HEK293 (cell line): ENCODE measurements around the gene ZC3H4.

Experiments used
- IKZF3 ChIP-seq: fragments of 450-650 bp; IDR thresholded peaks from 2 replicates; pipeline ENCODE4 v1.5.0; 2018; ENCODE audit warnings: missing biosample characterization, mild to moderate bottlenecking, missing genetic modification characterization, moderate library complexity
- MZF1 ChIP-seq: fragments of 450-650 bp; formaldehyde crosslinking; IDR thresholded peaks from 2 replicates; pipeline ENCODE4 v1.5.1; 2017; ENCODE audit warnings: missing biosample characterization, missing genetic modification characterization, borderline replicate concordance
- OVOL3 ChIP-seq: fragments of 450-650 bp; formaldehyde crosslinking; IDR thresholded peaks from 2 replicates; pipeline ENCODE4 v1.5.1; 2016; ENCODE audit warnings: missing biosample characterization, missing genetic modification characterization
- ZFP3 ChIP-seq: fragments of 450-650 bp; formaldehyde crosslinking; IDR thresholded peaks from 2 replicates; pipeline ENCODE4 v1.5.1; 2016; ENCODE audit warnings: low read depth, missing biosample characterization, missing genetic modification characterization
- ZFP37 ChIP-seq: fragments of 450-650 bp; formaldehyde crosslinking; IDR thresholded peaks from 2 replicates; pipeline ENCODE4 v1.5.1; 2016; ENCODE audit warnings: missing biosample characterization, missing genetic modification characterization
- ZNF132 ChIP-seq: fragments of 450-650 bp; formaldehyde crosslinking; IDR thresholded peaks from 2 replicates; pipeline ENCODE4 v1.5.1; 2017; ENCODE audit warnings: missing biosample characterization, missing genetic modification characterization, borderline replicate concordance
- ZNF133 ChIP-seq: fragments of 450-650 bp; formaldehyde crosslinking; IDR thresholded peaks from 2 replicates; pipeline ENCODE4 v1.5.1; 2016; ENCODE audit warnings: missing biosample characterization, missing genetic modification characterization
- ZNF157 ChIP-seq: fragments of 450-650 bp; formaldehyde crosslinking; IDR thresholded peaks from 2 replicates; pipeline ENCODE4 v1.5.1; 2016; ENCODE audit warnings: missing biosample characterization, missing genetic modification characterization
- ZNF175 ChIP-seq: fragments of 450-650 bp; formaldehyde crosslinking; IDR thresholded peaks from 2 replicates; pipeline ENCODE4 v1.5.1; 2016; ENCODE audit warnings: missing biosample characterization, missing genetic modification characterization
- ZNF266 ChIP-seq: fragments of 450-650 bp; formaldehyde crosslinking; IDR thresholded peaks from 2 replicates; pipeline ENCODE4 v1.5.1; 2016; ENCODE audit warnings: missing biosample characterization, missing genetic modification characterization, low read depth
- ZNF354C ChIP-seq: fragments of 450-650 bp; formaldehyde crosslinking; IDR thresholded peaks from 2 replicates; pipeline ENCODE4 v1.5.1; 2016; ENCODE audit warnings: missing biosample characterization, missing genetic modification characterization, low read depth, borderline replicate concordance
- ZNF514 ChIP-seq: fragments of 450-650 bp; formaldehyde crosslinking; IDR thresholded peaks from 2 replicates; pipeline ENCODE4 v1.5.1; 2016; ENCODE audit warnings: missing biosample characterization, missing genetic modification characterization
- ZNF521 ChIP-seq: fragments of 450-650 bp; formaldehyde crosslinking; IDR thresholded peaks from 2 replicates; pipeline ENCODE4 v1.5.1; 2017; ENCODE audit warnings: missing biosample characterization, mild to moderate bottlenecking, missing genetic modification characterization
- ZNF585B ChIP-seq: fragments of 450-650 bp; formaldehyde crosslinking; IDR thresholded peaks from 2 replicates; pipeline ENCODE4 v1.5.1; 2016; ENCODE audit warnings: missing biosample characterization, missing genetic modification characterization
- ZNF658 ChIP-seq: fragments of 450-650 bp; formaldehyde crosslinking; IDR thresholded peaks from 2 replicates; pipeline ENCODE4; 2016; ENCODE audit warnings: missing biosample characterization, missing genetic modification characterization
- ZNF701 ChIP-seq: fragments of 450-650 bp; formaldehyde crosslinking; IDR thresholded peaks from 2 replicates; pipeline ENCODE4 v1.5.1; 2016; ENCODE audit warnings: missing biosample characterization, missing genetic modification characterization
- ZNF776 ChIP-seq: fragments of 450-650 bp; formaldehyde crosslinking; IDR thresholded peaks from 2 replicates; pipeline ENCODE4 v1.5.0; 2017; ENCODE audit warnings: missing biosample characterization, missing genetic modification characterization, borderline replicate concordance
- TF ChIP-seq, protein P1 (sequence below): fragments of 450-650 bp; formaldehyde crosslinking; conservative IDR thresholded peaks from 2 replicates; pipeline ENCODE4 v1.5.1; 2016; ENCODE audit warnings: low read depth, missing biosample characterization, missing genetic modification characterization
- TF ChIP-seq, protein P2 (sequence below): fragments of 450-650 bp; formaldehyde crosslinking; IDR thresholded peaks from 2 replicates; pipeline ENCODE4 v1.5.1; 2016; ENCODE audit warnings: missing biosample characterization, missing genetic modification characterization
- TF ChIP-seq, protein P3 (sequence below): fragments of 450-650 bp; formaldehyde crosslinking; IDR thresholded peaks from 2 replicates; pipeline ENCODE4 v1.5.1; 2016; ENCODE audit warnings: missing biosample characterization, missing genetic modification characterization
- TF ChIP-seq, protein P4 (sequence below): fragments of 450-650 bp; formaldehyde crosslinking; conservative IDR thresholded peaks from 2 replicates; pipeline ENCODE4 v1.5.1; 2016; ENCODE audit warnings: low read depth, missing biosample characterization, missing genetic modification characterization
- TF ChIP-seq, protein P5 (sequence below): fragments of 450-650 bp; formaldehyde crosslinking; IDR thresholded peaks from 2 replicates; pipeline ENCODE4 v1.5.1; 2016; ENCODE audit warnings: missing biosample characterization, missing genetic modification characterization
- TF ChIP-seq, protein P6 (sequence below): fragments of 450-650 bp; formaldehyde crosslinking; IDR thresholded peaks from 2 replicates; pipeline ENCODE4 v1.5.1; 2016; ENCODE audit warnings: missing biosample characterization, missing genetic modification characterization

ZC3H4 gene

DNA sequence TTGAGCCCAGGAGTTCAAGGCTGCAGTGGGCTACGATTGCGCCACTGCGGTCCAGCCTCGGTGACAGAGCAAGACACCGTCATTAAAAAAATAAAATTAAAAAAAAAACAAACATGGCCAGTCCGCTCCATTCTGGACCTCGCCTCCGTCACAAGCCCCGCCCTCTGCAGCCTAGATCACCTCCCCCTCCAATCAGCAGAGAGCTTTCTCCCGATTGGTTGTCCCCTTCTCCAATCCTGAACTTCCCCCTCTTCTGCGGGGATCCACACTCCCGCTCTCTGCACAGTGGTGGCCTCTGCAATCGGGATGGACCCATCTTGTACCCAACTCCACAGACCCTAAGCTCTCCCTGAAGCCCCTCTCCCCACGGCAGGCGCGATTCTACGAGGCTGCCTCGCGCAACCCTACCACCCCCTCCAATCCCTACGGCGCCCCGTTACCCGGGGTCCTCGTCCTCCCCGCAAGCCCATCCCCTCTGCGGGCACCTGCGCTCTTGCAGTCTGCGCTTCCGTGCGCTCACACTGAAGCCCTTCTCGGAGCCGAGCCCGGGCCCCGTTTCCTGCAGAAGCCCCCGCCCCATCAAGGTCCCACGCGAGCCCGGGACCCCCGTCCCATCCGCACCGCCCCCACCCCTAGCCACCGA, 65.7 kb downstream of the ZC3H4 start (continued):
- TF ChIP-seq, protein P1, sequence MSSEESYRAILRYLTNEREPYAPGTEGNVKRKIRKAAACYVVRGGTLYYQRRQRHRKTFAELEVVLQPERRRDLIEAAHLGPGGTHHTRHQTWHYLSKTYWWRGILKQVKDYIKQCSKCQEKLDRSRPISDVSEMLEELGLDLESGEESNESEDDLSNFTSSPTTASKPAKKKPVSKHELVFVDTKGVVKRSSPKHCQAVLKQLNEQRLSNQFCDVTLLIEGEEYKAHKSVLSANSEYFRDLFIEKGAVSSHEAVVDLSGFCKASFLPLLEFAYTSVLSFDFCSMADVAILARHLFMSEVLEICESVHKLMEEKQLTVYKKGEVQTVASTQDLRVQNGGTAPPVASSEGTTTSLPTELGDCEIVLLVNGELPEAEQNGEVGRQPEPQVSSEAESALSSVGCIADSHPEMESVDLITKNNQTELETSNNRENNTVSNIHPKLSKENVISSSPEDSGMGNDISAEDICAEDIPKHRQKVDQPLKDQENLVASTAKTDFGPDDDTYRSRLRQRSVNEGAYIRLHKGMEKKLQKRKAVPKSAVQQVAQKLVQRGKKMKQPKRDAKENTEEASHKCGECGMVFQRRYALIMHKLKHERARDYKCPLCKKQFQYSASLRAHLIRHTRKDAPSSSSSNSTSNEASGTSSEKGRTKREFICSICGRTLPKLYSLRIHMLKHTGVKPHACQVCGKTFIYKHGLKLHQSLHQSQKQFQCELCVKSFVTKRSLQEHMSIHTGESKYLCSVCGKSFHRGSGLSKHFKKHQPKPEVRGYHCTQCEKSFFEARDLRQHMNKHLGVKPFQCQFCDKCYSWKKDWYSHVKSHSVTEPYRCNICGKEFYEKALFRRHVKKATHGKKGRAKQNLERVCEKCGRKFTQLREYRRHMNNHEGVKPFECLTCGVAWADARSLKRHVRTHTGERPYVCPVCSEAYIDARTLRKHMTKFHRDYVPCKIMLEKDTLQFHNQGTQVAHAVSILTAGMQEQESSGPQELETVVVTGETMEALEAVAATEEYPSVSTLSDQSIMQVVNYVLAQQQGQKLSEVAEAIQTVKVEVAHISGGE (tag by site-specific recombination) = peak; percentile 30
- TF ChIP-seq ZNF521 (no peak), ZFP3 (tag by site-specific recombination) (no peak), ZNF776 (tag by site-specific recombination) (no peak), ZNF514 (tag by site-specific recombination) (no peak), ZNF585B (tag by site-specific recombination) (no peak), ZNF133 (tag by site-specific recombination) (no peak), ZNF132 (tag by site-specific recombination) (no peak), MZF1 (peak; percentile 59; the same call in 1 of the 2 replicates), ZNF266 (tag by site-specific recombination) (no peak), ZNF157 (tag by site-specific recombination) (0 out of 2 replicates have a peak, but pooled peaks have one; percentile 27), ZNF354C (tag by site-specific recombination) (no peak), ZNF175 (tag by site-specific recombination) (no peak), ZNF658 (tag by site-specific recombination) (no peak), ZFP37 (tag by site-specific recombination) (peak; percentile 57; the same call in 1 of the 2 replicates), ZNF701 (tag by site-specific recombination) (no peak), IKZF3 (no peak), OVOL3 (tag by site-specific recombination) (no peak)
- TF ChIP-seq, protein P2, sequence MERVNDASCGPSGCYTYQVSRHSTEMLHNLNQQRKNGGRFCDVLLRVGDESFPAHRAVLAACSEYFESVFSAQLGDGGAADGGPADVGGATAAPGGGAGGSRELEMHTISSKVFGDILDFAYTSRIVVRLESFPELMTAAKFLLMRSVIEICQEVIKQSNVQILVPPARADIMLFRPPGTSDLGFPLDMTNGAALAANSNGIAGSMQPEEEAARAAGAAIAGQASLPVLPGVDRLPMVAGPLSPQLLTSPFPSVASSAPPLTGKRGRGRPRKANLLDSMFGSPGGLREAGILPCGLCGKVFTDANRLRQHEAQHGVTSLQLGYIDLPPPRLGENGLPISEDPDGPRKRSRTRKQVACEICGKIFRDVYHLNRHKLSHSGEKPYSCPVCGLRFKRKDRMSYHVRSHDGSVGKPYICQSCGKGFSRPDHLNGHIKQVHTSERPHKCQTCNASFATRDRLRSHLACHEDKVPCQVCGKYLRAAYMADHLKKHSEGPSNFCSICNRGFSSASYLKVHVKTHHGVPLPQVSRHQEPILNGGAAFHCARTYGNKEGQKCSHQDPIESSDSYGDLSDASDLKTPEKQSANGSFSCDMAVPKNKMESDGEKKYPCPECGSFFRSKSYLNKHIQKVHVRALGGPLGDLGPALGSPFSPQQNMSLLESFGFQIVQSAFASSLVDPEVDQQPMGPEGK (tag by site-specific recombination) = peak; percentile 78
- TF ChIP-seq, protein P3, sequence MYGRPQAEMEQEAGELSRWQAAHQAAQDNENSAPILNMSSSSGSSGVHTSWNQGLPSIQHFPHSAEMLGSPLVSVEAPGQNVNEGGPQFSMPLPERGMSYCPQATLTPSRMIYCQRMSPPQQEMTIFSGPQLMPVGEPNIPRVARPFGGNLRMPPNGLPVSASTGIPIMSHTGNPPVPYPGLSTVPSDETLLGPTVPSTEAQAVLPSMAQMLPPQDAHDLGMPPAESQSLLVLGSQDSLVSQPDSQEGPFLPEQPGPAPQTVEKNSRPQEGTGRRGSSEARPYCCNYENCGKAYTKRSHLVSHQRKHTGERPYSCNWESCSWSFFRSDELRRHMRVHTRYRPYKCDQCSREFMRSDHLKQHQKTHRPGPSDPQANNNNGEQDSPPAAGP (tag by site-specific recombination) = no peak
- TF ChIP-seq, protein P4, sequence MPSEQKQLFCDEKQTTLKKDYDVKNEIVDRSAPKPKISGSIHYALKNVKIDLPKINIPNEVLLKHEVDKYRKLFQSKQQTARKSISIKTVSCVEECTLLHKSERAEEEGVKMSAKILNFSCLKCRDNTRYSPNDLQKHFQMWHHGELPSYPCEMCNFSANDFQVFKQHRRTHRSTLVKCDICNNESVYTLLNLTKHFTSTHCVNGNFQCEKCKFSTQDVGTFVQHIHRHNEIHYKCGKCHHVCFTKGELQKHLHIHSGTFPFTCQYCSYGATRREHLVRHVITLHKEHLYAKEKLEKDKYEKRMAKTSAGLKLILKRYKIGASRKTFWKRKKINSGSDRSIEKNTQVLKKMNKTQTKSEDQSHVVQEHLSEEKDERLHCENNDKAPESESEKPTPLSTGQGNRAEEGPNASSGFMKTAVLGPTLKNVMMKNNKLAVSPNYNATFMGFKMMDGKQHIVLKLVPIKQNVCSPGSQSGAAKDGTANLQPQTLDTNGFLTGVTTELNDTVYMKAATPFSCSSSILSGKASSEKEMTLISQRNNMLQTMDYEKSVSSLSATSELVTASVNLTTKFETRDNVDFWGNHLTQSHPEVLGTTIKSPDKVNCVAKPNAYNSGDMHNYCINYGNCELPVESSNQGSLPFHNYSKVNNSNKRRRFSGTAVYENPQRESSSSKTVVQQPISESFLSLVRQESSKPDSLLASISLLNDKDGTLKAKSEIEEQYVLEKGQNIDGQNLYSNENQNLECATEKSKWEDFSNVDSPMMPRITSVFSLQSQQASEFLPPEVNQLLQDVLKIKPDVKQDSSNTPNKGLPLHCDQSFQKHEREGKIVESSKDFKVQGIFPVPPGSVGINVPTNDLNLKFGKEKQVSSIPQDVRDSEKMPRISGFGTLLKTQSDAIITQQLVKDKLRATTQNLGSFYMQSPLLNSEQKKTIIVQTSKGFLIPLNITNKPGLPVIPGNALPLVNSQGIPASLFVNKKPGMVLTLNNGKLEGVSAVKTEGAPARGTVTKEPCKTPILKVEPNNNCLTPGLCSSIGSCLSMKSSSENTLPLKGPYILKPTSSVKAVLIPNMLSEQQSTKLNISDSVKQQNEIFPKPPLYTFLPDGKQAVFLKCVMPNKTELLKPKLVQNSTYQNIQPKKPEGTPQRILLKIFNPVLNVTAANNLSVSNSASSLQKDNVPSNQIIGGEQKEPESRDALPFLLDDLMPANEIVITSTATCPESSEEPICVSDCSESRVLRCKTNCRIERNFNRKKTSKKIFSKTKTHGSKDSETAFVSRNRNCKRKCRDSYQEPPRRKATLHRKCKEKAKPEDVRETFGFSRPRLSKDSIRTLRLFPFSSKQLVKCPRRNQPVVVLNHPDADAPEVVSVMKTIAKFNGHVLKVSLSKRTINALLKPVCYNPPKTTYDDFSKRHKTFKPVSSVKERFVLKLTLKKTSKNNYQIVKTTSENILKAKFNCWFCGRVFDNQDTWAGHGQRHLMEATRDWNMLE (tag by site-specific recombination) = no peak
- TF ChIP-seq, protein P5, sequence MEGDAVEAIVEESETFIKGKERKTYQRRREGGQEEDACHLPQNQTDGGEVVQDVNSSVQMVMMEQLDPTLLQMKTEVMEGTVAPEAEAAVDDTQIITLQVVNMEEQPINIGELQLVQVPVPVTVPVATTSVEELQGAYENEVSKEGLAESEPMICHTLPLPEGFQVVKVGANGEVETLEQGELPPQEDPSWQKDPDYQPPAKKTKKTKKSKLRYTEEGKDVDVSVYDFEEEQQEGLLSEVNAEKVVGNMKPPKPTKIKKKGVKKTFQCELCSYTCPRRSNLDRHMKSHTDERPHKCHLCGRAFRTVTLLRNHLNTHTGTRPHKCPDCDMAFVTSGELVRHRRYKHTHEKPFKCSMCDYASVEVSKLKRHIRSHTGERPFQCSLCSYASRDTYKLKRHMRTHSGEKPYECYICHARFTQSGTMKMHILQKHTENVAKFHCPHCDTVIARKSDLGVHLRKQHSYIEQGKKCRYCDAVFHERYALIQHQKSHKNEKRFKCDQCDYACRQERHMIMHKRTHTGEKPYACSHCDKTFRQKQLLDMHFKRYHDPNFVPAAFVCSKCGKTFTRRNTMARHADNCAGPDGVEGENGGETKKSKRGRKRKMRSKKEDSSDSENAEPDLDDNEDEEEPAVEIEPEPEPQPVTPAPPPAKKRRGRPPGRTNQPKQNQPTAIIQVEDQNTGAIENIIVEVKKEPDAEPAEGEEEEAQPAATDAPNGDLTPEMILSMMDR (tag by site-specific recombination) = peak; percentile 42; the same call in 1 of the 2 replicates
- TF ChIP-seq, protein P6, sequence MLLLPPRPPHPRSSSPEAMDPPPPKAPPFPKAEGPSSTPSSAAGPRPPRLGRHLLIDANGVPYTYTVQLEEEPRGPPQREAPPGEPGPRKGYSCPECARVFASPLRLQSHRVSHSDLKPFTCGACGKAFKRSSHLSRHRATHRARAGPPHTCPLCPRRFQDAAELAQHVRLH (tag by site-specific recombination) = no peak
